Muscle layer of duodenum (tissue), 2 donors: ENCODE data around the gene WDR27.
"Not testable (repeated sequence)": the region's sequence is repeated elsewhere in the genome, so short reads cannot be mapped to it uniquely, and the experiment has no call there.

Experiments
- H3K27ac ChIP-seq: one replicate; pipeline ENCODE4 v1.7.0; 2013; ENCODE audit warnings: mild to moderate bottlenecking, low read length
- H3K27me3 ChIP-seq: one replicate; pipeline ENCODE4 v1.7.0; 2013; ENCODE audit warnings: low read depth, mild to moderate bottlenecking, control low read depth, low read length
- H3K36me3 ChIP-seq, 2 donors: one replicate each; pipeline ENCODE4 v1.7.0; 2013; ENCODE audit warnings: low read length in 2 of 2, control low read depth in 1 of 2, mild to moderate bottlenecking in 1 of 2; ENCODE audit not compliant: insufficient read depth in 2 of 2, control insufficient read depth in 1 of 2
- H3K4me1 ChIP-seq, 2 donors: one replicate each; pipeline ENCODE4 v1.7.0; 2013; ENCODE audit warnings: low read length in 2 of 2, mild to moderate bottlenecking in 2 of 2, control low read depth in 1 of 2, moderate library complexity in 1 of 2; ENCODE audit not compliant: insufficient read depth in 2 of 2, control insufficient read depth in 1 of 2
- H3K4me3 ChIP-seq, 2 donors: one replicate each; pipeline ENCODE4 v1.7.0; 2013; ENCODE audit warnings: low read length in 2 of 2, low read depth in 1 of 2, mild to moderate bottlenecking in 1 of 2
- H3K9me3 ChIP-seq, 2 donors: one replicate each; pipeline ENCODE4 v1.7.0; 2013; ENCODE audit warnings: low read length in 2 of 2, control low read depth in 1 of 2, mild to moderate bottlenecking in 1 of 2; ENCODE audit not compliant: control insufficient read depth in 1 of 2
- donor health status: healthy.

WDR27 gene

GRCh38 chr6:169451065-169451838 lies 250.6 kb downstream of the WDR27 start:
- Histone ChIP-seq H3K9me3 (no peaks in the 10 kb centered on the region), H3K27ac (peak overlapping the region; percentile 81), H3K27me3 (no peaks in the 10 kb centered on the region), H3K4me3 (peak overlapping the region; percentile 46 to 48), H3K36me3 (peaks cover 0 to 5% of the 10 kb centered on the region in 2 donors), H3K4me1 (peaks cover 0 to 6% of the 10 kb centered on the region in 2 donors)

DNA sequence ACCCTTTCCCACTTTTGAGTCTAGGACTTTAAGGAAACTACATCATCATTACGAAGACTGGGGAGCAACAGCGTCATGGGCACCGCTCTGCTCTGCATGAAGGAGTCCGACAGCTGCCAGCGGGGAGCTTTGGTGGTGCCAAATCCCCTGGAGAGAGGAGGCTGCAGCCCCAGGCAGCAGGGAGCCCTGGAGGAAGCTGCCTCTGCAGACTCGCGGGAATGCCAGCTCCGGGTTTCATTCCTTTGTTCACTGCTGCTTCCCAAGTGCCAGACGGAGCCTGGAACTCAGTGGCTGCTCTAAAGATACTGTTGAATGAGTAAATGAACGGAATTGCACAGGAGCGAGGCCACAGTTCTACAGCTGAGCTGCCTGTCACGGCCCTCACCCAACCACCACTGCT lies 251.7 kb downstream of the WDR27 start:
- no peak overlapping the region for H3K4me3 ChIP-seq
- H3K27me3 ChIP-seq: no peaks in the 10 kb centered on the region
- H3K4me1 ChIP-seq: peaks cover 0 to 6% of the 10 kb centered on the region in 2 donors
- H3K27ac ChIP-seq: no peak overlapping the region
- no peaks in the 10 kb centered on the region for H3K9me3 ChIP-seq
- H3K36me3 ChIP-seq: peaks cover 0 to 5% of the 10 kb centered on the region in 2 donors

- Histone ChIP-seq H3K4me1 (peaks cover 0 to 2% of the 10 kb centered on the region in 2 donors), H3K27ac (no peak overlapping the region), H3K4me3 (no peak overlapping the region), H3K27me3 (no peaks in the 10 kb centered on the region), H3K36me3 (peaks cover 0 to 5% of the 10 kb centered on the region in 2 donors), H3K9me3 (no peaks in the 10 kb centered on the region)
These were observed 252.6 kb downstream of the WDR27 start for GRCh38 chr6:169449221-169449620.

- H3K4me3 ChIP-seq: no peak overlapping the region
These were observed 255.9 kb downstream of the WDR27 start for GRCh38 chr6:169445661-169446581.

DNA sequence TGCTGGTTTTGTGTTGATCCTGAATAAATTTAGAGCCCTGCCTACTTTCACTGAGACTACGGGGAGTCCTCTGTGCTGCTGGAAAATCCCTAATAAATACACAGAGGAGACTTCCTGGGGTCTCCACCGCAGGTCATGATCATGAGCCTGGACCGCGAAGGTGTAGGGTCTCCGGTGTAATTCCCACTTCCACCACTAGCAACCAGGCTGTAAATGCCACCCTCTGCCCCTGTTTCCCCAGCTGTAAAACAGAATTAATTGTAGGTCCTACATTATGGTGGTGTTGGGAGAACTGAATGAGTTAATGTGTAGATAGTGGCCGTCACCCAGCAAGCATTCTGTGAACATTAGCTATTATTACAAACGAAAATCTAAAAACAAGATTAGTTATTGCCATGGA lies 256.6 kb downstream of the WDR27 start:
- Histone ChIP-seq H3K4me3 (no peak overlapping the region), H3K27ac (no peak overlapping the region), H3K27me3 (no peaks in the 10 kb centered on the region), H3K9me3 (no peaks in the 10 kb centered on the region), H3K36me3 (no peaks in the 10 kb centered on the region), H3K4me1 (no peaks in the 10 kb centered on the region)

More at GRCh38 chr6:169445661-169446581, 255.9 kb downstream of the WDR27 start:
- Histone ChIP-seq H3K4me1 (no peaks in the 10 kb centered on the region), H3K36me3 (no peaks in the 10 kb centered on the region), H3K27me3 (no peaks in the 10 kb centered on the region), H3K27ac (no peak overlapping the region), H3K9me3 (no peaks in the 10 kb centered on the region)

DNA sequence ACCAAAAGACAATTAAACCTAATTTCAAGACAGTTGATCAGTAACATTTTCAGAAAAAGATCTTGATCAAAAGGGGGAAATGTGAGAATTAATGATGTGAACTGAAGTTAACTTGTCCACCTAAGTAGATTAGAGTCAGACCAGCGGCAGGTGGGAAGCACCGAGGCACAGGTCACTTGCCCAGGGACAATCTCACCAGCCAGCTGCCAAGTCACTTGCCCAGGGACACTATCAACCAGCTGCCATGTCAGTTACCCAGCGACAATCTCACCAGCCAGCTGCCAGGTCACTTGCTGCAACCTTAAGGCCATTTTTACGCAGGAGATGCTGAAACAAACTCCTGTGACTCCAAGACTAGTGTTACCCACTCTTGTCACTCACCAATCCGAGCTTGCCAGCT lies 260.5 kb downstream of the WDR27 start:
- H3K36me3 ChIP-seq: no peaks in the 10 kb centered on the region
- no peaks in the 10 kb centered on the region for H3K9me3 ChIP-seq
- H3K4me1 ChIP-seq: no peaks in the 10 kb centered on the region
- no peak overlapping the region for H3K4me3 ChIP-seq
- H3K27ac ChIP-seq: no peak overlapping the region
- no peaks in the 10 kb centered on the region for H3K27me3 ChIP-seq

DNA sequence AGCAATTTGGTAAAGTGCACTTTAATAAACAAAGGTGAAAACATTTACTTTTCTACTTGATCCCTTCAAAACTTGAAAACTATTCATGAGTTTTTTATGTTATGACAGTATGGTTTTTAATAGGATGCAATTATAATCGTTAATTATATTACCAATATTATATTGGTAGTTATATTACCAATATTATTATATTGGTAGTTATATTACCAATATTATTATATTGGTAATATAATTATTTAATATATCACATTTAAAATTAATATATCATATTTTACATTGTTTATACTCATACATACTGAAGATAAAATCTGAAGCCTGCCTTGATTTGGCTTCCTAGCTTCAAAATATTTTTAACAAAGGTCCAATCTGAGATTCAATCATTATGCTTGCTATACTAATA lies 262.1 kb downstream of the WDR27 start:
- H3K27me3 ChIP-seq: no peaks in the 10 kb centered on the region

GRCh38 chr6:169434554-169434953 lies 267.3 kb downstream of the WDR27 start:
- not testable (repeated sequence) for H3K27me3 ChIP-seq, H3K4me1 ChIP-seq, H3K27ac ChIP-seq, H3K36me3 ChIP-seq, H3K4me3 ChIP-seq
- H3K9me3 ChIP-seq: peaks cover 10 to 28% of the 10 kb centered on the region in 2 donors

More for the DNA sequence above, 262.1 kb downstream of the WDR27 start:
- H3K27ac ChIP-seq: no peak overlapping the region
- no peak overlapping the region for H3K4me3 ChIP-seq
- no peaks in the 10 kb centered on the region for H3K4me1 ChIP-seq
- H3K36me3 ChIP-seq: no peaks in the 10 kb centered on the region
- no peaks in the 10 kb centered on the region for H3K9me3 ChIP-seq

GRCh38 chr6:169429001-169429400 lies 272.8 kb downstream of the WDR27 start:
- peaks cover 10 to 26% of the 10 kb centered on the region in 2 donors for H3K9me3 ChIP-seq
- H3K27me3 ChIP-seq: no peaks in the 10 kb centered on the region
- peaks cover 0 to 4% of the 10 kb centered on the region in 2 donors for H3K36me3 ChIP-seq
- H3K4me3 ChIP-seq: no peak overlapping the region
- H3K4me1 ChIP-seq: no peaks in the 10 kb centered on the region
- H3K27ac ChIP-seq: peak overlapping the region; percentile 63

DNA sequence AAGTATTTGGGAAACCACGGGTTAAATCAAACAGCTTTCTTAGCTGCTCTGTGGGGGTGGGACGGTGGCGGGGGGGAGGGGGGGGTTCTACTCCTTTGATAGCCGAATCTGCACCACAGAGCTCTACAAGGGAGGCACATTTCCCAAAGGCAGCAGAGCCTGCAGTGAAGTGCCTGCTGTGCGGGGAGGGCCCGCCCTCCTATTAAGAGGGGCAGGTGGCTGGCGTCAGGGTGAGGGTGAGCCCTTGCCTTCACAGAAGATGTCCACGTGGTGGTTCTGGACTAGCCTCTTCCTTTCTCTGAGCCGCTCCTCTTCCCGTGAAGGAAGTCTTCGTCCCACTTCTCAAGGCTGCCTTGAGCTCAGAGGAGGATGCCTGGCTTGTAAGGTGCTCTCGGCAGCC lies 273.3 kb downstream of the WDR27 start:
- Histone ChIP-seq H3K9me3 (peaks cover 10 to 26% of the 10 kb centered on the region in 2 donors), H3K27ac (peak overlapping the region; percentile 89), H3K36me3 (peaks cover 0 to 4% of the 10 kb centered on the region in 2 donors), H3K27me3 (no peaks in the 10 kb centered on the region), H3K4me1 (no peaks in the 10 kb centered on the region), H3K4me3 (no peak overlapping the region)

DNA sequence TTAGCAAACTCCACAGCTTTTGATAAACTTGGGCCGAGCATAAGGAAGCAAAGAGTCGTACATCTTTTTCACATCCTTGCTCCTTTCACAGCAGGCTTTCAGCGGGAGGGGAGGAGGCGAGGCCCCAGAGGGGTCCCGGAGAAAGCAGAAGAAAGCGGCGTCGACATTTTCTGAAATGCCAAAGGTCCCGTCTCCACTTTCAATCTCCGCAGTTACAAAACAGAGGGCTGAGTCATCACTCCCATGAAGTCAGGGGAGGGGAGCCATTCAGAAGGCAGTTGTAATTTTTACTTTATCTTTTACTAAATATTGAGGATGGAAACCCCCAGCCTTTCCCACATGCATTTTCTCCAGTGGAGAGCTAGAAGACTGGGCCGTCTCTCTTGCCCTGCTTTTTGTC lies 274.0 kb downstream of the WDR27 start:
- peaks cover 0 to 4% of the 10 kb centered on the region in 2 donors for H3K36me3 ChIP-seq
- H3K4me1 ChIP-seq: no peaks in the 10 kb centered on the region
- H3K9me3 ChIP-seq: peaks cover 10 to 26% of the 10 kb centered on the region in 2 donors
- H3K27me3 ChIP-seq: no peaks in the 10 kb centered on the region
- H3K27ac ChIP-seq: peak overlapping the region; percentile 89
- H3K4me3 ChIP-seq: no peak overlapping the region
